Common myeloid progenitor, CD34-positive (primary cell): ENCODE measurements around the gene SLC16A7.
A peak's percentile ranks its signal among the peaks of the same experiment; 100 is the strongest.

Experiments
- CTCF ChIA-PET: fragments of 350-600 bp; sonication (Branson Sonifier 250); formaldehyde crosslinking; loops from one replicate; lab custom pipeline; 2021; ENCODE audit warnings: antibody characterized with exemption; lab: Charles Lee
- POLR2A ChIA-PET: fragments of 350-600 bp; sonication (Branson Sonifier 250); formaldehyde crosslinking; loops from one replicate; lab custom pipeline; 2021; ENCODE audit warnings: antibody characterized with exemption; lab: Charles Lee
- DNase-seq, 3 donors: peaks; one replicate each; pipeline versions ENCODE4 v3.0.0 to v3.0.0-alpha.2; 2013
- H3K27ac ChIP-seq, 2 experiments: 1 replicate in 1 of 2; 2 replicates in 1 of 2; pipeline ENCODE4 v1.7.0; 2013; ENCODE audit warnings: inconsistent platforms in 2 of 2, low read length in 2 of 2, mild to moderate bottlenecking in 2 of 2, low read depth in 1 of 2, moderate library complexity in 1 of 2; ENCODE audit not compliant: severe bottlenecking in 2 of 2, insufficient read depth in 1 of 2, poor library complexity in 1 of 2
- H3K27me3 ChIP-seq, 5 experiments: replicated peaks in 2 of 5; 1 replicate in 3 of 5; 2 replicates in 2 of 5; pipeline versions ENCODE4 v1.6.1 to v1.7.0; 2013; ENCODE audit warnings: low read length in 4 of 5, mild to moderate bottlenecking in 2 of 5, moderate library complexity in 2 of 5, inconsistent platforms in 1 of 5; ENCODE audit not compliant: insufficient read depth in 5 of 5, control insufficient read depth in 4 of 5
- H3K36me3 ChIP-seq, 4 experiments: 1 replicate in 2 of 4; 2 replicates in 2 of 4; pipeline versions ENCODE4 v1.6.1 to v1.7.0; 2013; ENCODE audit warnings: low read length in 3 of 4, control low read depth in 1 of 4, mild to moderate bottlenecking in 1 of 4; ENCODE audit not compliant: control insufficient read depth in 4 of 4, insufficient read depth in 4 of 4
- H3K4me1 ChIP-seq, 4 experiments: 1 replicate in 3 of 4; 2 replicates in 1 of 4; pipeline versions ENCODE4 v1.6.1 to v1.7.1; 2013; ENCODE audit warnings: low read length in 3 of 4, mild to moderate bottlenecking in 3 of 4, control low read depth in 1 of 4, inconsistent platforms in 1 of 4, moderate library complexity in 1 of 4; ENCODE audit not compliant: control insufficient read depth in 4 of 4, insufficient read depth in 4 of 4; ENCODE audit errors: control extremely low read depth in 1 of 4
- H3K4me3 ChIP-seq, 7 experiments: 1 replicate in 4 of 7; 2 replicates in 3 of 7; pipeline versions ENCODE4 v1.5.1 to v1.7.0; 2013; ENCODE audit warnings: mild to moderate bottlenecking in 7 of 7, low read length in 6 of 7, moderate library complexity in 6 of 7, inconsistent platforms in 2 of 7, low read depth in 2 of 7, control low read depth in 1 of 7; ENCODE audit not compliant: insufficient read depth in 4 of 7, control insufficient read depth in 1 of 7; ENCODE audit errors: extremely low read depth in 1 of 7
- H3K9me3 ChIP-seq, 5 experiments: 1 replicate in 4 of 5; 2 replicates in 1 of 5; pipeline versions ENCODE4 v1.6.1 to v1.7.1; 2013; ENCODE audit warnings: low read length in 4 of 5, mild to moderate bottlenecking in 2 of 5, inconsistent platforms in 1 of 5, low read depth in 1 of 5, moderate library complexity in 1 of 5; ENCODE audit not compliant: control insufficient read depth in 4 of 5, insufficient read depth in 2 of 5; ENCODE audit errors: control extremely low read depth in 1 of 5
- WGBS: methylation state at CpG from one replicate; pipeline ENCODE4 v1.1.5; 2013; ENCODE audit not compliant: insufficient coverage; 5-methylcytosine and 5-hydroxymethylcytosine counted together

SLC16A7 gene

DNA sequence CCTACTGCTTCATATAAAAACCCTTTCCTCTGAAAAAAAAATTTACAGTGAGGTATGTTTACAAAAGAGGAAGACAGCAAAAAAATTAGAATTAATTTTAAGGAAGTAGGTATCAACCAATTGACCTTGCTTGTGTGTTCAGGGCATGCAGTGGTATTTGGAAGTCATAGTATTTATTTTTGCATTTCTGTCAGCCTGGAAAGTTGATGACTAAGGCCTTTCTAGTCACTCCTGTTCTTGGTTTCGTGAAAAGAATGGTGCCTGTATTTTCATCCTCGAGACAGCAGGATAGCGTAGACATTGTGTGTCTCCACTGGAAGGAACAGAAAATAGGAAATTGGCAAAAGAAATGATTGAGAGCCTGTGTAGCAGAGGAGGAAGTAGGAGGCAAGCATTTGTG is 24.5 kb downstream of the SLC16A7 start:
- peak; percentile 40 to 87 (median 79) for DNase-seq
- POLR2A ChIA-PET: no interaction called here
- CTCF ChIA-PET: no interaction called here
- Histone ChIP-seq H3K4me1 (peaks cover 2 to 23% (median 16%) of the 10 kb centered on the region in 4 experiments), H3K27ac (peak overlapping the region; percentile 29 to 47), H3K36me3 (no peaks in the 10 kb centered on the region), H3K9me3 (no peaks in the 10 kb centered on the region), H3K27me3 (no peaks in the 10 kb centered on the region), H3K4me3 (peak overlapping the region in 4 of 7 experiments; percentile 20 to 63 (median 42))
- 12% methylated on average over 3 of the region's 3 CpGs for WGBS

DNA sequence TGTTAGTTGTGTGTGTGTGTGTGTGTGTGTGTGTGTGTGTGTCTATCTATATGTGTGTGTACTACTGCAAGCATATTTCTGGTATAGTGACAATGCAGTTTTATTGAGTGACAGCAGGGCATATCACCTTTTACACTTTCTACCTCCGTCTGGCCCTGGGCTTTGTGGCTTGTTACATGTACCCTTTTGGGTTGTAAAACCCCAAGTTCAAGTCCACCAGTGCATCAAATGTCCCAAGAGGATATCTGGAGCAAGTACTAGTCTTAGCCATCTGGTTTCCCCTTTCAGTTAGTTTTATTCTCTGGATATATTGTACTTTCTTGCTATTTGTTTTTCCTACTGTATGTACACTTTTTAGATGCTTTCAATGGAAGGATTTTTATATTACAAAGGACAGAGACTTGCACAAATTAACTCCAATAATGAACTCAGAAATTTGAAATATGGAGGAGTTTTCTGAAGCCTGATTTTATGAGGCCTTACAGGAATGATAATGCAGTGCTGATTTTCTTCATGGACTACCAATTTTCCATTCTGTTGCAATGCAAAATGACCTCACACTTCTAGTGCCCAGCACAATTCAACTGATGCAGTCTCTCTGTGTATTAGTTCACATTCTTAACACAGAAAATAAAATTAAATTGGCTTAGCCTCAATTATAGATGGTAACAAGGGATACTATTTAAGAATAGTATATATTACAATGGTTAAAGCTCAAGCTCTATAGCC is 29.1 kb downstream of the SLC16A7 start:
- POLR2A ChIA-PET: no interaction called here
- Histone ChIP-seq H3K4me1 (peaks cover 2 to 15% (median 10%) of the 10 kb centered on the region in 4 experiments), H3K27me3 (no peaks in the 10 kb centered on the region), H3K4me3 (no peak overlapping the region), H3K36me3 (peaks cover 0 to 3% (median 0%) of the 10 kb centered on the region in 4 experiments), H3K27ac (no peak overlapping the region), H3K9me3 (peaks cover 0 to under 1% (median 0%) of the 10 kb centered on the region in 5 experiments)
- WGBS: no CpG with 5 or more reads among the region's 1 CpG
- peak in 1 of 3 donors; percentile 25 for DNase-seq
- CTCF ChIA-PET: no interaction called here

DNA sequence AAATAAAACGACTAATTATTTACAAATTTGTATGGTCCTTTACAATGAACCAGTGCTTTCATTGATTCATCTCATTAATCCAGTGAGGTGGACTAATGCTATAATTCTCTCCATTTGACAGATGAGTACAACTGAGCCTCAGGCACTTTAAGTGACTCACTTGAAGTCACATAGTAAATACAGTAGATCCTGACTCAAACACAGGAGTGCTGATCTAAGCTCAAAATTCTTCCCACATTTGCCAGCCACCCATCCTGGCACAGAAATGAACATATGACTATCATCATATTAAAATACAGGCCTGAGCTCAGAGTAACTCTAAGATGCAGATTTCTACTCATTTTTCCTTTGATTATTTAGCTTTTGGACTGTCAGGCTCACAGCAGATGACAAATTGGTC is 30.6 kb downstream of the SLC16A7 start:
- no CpG with 5 or more reads among the region's 1 CpG for WGBS
- POLR2A ChIA-PET: no interaction called here
- peaks cover 0 to 3% (median 0%) of the 10 kb centered on the region in 4 experiments for H3K36me3 ChIP-seq
- H3K4me1 ChIP-seq: peaks cover 0 to under 1% (median 0%) of the 10 kb centered on the region in 4 experiments
- no peaks in the 10 kb centered on the region for H3K27me3 ChIP-seq
- no peak overlapping the region for H3K4me3 ChIP-seq
- no peak for DNase-seq
- peaks cover 0 to 2% (median 0%) of the 10 kb centered on the region in 5 experiments for H3K9me3 ChIP-seq
- CTCF ChIA-PET: no interaction called here
- no peak overlapping the region for H3K27ac ChIP-seq

DNA sequence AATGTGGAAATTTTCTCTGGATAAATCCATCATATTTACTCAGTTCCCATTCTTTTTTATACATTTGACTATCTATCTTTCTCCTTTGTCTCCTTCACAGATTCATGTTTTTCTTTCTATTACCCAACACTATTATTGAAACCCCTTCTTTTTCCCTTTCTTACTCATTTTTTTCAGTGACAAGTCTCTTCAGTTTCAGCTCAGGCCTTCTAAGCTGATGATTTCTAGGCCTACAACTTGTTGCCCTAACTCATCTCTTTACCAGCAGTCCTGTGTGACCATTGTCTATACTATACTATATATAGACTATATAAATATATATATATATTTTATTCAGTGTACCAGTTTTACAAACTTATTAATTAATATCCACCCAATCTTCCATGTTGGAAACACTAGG is 31.8 kb downstream of the SLC16A7 start:
- Histone ChIP-seq H3K4me3 (no peak overlapping the region), H3K9me3 (peaks cover 0 to 2% (median 0%) of the 10 kb centered on the region in 5 experiments), H3K36me3 (peaks cover 0 to 3% (median 0%) of the 10 kb centered on the region in 4 experiments), H3K27ac (no peak overlapping the region), H3K27me3 (no peaks in the 10 kb centered on the region), H3K4me1 (no peaks in the 10 kb centered on the region)
- CTCF ChIA-PET: interaction anchor here (1.0 kb wide), 1 partner anchor 18 kb away, joined by 3 read pairs; no protein-coding TSS in a partner anchor
- DNase-seq: no peak
- POLR2A ChIA-PET: no interaction called here

DNA sequence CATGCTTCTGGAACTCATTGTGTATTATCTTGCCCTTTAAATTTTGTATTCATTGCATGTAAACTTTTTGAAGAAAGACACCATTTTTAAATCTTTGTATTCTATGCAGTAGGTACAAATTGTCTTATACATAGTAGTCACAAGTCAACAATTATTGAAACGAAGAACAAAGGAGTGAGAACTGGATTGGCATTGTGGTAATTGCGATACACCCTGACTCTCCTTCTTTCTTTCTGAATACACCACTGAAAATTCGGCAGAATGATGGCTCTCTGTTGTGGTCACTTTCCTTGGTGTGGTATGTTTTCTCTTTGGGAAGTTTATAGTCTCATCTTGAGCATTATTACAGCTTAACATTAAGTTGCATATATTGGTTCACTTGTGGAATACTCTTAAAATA is 34.1 kb downstream of the SLC16A7 start:
- ChIA-PET POLR2A (no interaction called here), CTCF (interaction anchor here (0.9 to 1.0 kb wide), 2 partner anchors 18 to 20 kb away, joined by 3 to 4 read pairs; no protein-coding TSS in a partner anchor)
- 94% methylated on average over 2 of the region's 3 CpGs for WGBS

DNA sequence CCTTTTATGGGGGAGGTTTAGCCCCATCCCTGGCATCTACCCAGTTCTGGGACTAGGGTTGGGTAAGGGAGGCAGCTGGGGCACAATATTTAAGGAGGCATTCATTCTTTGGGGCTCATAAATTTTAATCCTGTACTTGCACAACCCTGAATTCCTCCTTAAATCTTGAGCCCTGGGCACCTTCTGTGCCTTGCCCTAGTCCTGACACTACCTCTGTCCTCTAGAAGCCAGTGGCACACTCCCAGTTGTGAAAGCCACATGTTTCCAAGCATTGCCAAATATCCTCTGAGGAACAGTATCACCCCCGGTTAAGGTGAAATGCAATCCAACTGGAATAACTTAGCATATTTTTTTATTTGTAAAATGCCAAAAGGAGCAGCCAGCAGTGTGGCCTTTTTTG is 36.6 kb downstream of the SLC16A7 start:
- Histone ChIP-seq H3K27me3 (no peaks in the 10 kb centered on the region), H3K9me3 (peaks cover 0 to 2% (median 0%) of the 10 kb centered on the region in 5 experiments), H3K27ac (no peak overlapping the region), H3K36me3 (peaks cover 0 to 3% (median 0%) of the 10 kb centered on the region in 4 experiments), H3K4me1 (peaks cover 0 to 3% (median 0%) of the 10 kb centered on the region in 4 experiments), H3K4me3 (no peak overlapping the region)
- POLR2A ChIA-PET: no interaction called here
- no CpG with 5 or more reads among the region's 1 CpG for WGBS
- CTCF ChIA-PET: no interaction called here
- no peak for DNase-seq

More for the DNA sequence above, 34.1 kb downstream of the SLC16A7 start:
- H3K27me3 ChIP-seq: no peaks in the 10 kb centered on the region
- no peak overlapping the region for H3K4me3 ChIP-seq
- DNase-seq: no peak
- no peaks in the 10 kb centered on the region for H3K4me1 ChIP-seq
- peaks cover 0 to 2% (median 0%) of the 10 kb centered on the region in 5 experiments for H3K9me3 ChIP-seq
- H3K36me3 ChIP-seq: peaks cover 0 to 3% (median 0%) of the 10 kb centered on the region in 4 experiments
- H3K27ac ChIP-seq: no peak overlapping the region

DNA sequence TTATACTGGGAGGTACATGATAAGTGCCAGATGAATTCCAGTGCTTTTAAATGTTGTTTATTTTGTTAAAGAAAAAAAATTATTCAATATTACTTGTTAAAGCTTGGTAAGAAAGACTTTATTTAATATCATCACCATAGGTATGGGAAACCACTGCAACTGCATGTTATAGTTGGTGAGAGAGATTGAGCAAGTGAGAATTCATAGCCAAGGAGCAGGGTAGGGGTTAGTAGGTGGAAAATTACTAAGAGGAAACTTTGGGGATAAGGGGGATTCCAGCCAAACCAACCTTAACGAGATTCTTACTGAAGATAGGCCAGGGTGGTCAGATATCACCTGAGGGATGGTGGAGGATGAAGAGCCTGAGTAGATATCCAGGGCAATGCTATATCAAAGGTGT is 38.4 kb downstream of the SLC16A7 start:
- no peaks in the 10 kb centered on the region for H3K27me3 ChIP-seq
- 75% methylated on average over 1 of the region's 1 CpG for WGBS
- ChIA-PET POLR2A (interaction anchor here (0.7 kb wide), 1 partner anchor 34 kb away, joined by 3 read pairs; no protein-coding TSS in a partner anchor), CTCF (no interaction called here)
- no peak for DNase-seq
- H3K4me1 ChIP-seq: peaks cover 0 to 3% (median 0%) of the 10 kb centered on the region in 4 experiments
- no peaks in the 10 kb centered on the region for H3K36me3 ChIP-seq
- H3K9me3 ChIP-seq: peaks cover 0 to 2% (median 0%) of the 10 kb centered on the region in 5 experiments
- no peak overlapping the region for H3K27ac ChIP-seq
- H3K4me3 ChIP-seq: no peak overlapping the region
